ENCODE results near the gene SLC40A1. TPM values are rescaled to one million over a fixed set of nuclear protein-coding genes. Genes with fewer than 3 reads are reported as not detected.
"Not testable (repeated sequence)": the region's sequence is repeated elsewhere in the genome, so short reads cannot be mapped to it uniquely, and the experiment has no call there.

The SLC40A1 gene
- total and polyA plus RNA-seq, 5 experiments from 2014 or later, result 18.2 to 40.3 (median 33.8) TPM

DNA sequence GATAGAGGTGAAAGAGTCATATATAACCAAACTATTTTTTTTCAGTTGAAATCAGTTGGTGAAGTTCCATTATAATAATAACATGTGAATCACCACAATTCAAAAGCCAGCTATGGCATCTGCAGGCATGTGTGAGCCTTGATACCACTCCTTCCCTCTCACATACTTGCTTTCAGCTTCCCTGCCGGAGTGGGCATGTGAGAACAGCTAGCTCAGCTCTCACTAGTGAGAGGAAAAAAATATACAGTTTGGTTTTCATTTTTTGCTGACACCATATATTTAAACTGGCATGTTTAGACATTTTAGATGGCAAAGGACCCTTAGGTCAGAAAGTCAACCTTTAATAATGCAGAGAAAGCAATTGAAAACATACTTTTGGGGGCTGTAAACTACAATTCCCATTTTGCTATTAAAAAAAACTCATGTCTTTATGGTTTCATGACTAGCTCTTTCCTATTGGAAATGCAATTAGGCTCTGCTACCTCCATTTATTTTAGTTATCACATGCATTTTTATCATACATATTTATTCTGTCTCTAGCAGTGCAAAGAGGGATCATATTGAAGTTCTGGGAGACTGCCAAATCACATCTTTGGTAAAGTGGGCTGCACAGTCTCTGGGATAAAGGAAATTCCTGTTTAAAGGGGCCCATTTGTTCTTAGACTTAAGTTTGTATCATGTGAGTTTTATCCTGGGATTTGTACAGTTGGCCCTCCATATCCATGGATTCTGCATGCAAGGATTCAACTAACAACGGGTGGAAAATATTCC lies 33.2 kb upstream of the SLC40A1 start:
- no peak for DNase-seq
- H3K9me3 Mint-ChIP-seq, result no peaks in the 10 kb centered on the region
- POLR2A ChIA-PET, result interaction anchor here (1.1 kb wide), 1 partner anchor 33 kb away, joined by 3 read pairs; the partner anchor contains the start of gene SLC40A1
- peaks cover 0 to 1% (median 0%) of the 10 kb centered on the region in 5 donors for H3K27me3 Mint-ChIP-seq
- no peak overlapping the region for H3K27ac Mint-ChIP-seq
- H3K4me1 Mint-ChIP-seq, result peaks cover 0 to 4% (median 0%) of the 10 kb centered on the region in 4 donors
- no peak overlapping the region for H3K4me3 Mint-ChIP-seq
- ATAC-seq, result no peak
- no peaks in the 10 kb centered on the region for H3K36me3 Mint-ChIP-seq

DNA sequence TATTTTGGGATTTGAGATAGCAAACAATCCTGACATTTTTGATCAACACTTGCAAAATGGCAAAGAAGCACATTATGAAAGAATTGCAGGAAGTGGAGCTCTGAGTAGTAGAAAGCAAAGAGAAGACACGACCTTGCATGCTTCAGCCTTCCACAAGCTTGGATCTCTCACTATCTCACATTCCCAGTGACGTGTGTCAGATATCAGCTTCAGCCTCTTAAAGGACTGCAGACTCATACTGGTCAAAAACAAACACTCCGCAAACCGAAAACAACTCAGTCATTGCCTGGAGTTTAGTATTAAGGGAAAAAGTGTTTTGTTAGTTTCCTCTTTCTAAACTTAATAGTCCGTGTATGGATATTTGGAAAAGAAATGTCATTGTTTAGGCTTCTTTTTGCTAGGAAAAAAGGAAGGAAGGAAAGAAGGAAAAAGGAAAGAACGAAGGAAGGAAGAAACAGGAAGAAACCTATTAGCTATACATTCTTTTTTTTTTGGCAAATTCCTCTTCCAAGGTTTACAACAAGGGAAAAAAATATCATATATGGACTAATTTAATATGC lies 32.6 kb upstream of the SLC40A1 start:
- H3K4me1 Mint-ChIP-seq, result peaks cover 0 to 4% (median 0%) of the 10 kb centered on the region in 4 donors
- H3K9me3 Mint-ChIP-seq, result no peaks in the 10 kb centered on the region
- no peak for ATAC-seq
- peak overlapping the region in 2 of 10 donors; percentile 23 to 26 for H3K4me3 Mint-ChIP-seq
- DNase-seq, result no peak
- no peaks in the 10 kb centered on the region for H3K36me3 Mint-ChIP-seq
- POLR2A ChIA-PET, result interaction anchor here (1.1 kb wide), 1 partner anchor 32 kb away, joined by 3 read pairs; the partner anchor contains the start of gene SLC40A1
- H3K27ac Mint-ChIP-seq, result no peak overlapping the region
- no peaks in the 10 kb centered on the region for H3K27me3 Mint-ChIP-seq

- ATAC-seq (no peak), DNase-seq (no peak)
- Mint-ChIP-seq H3K36me3 (no peaks in the 10 kb centered on the region), H3K9me3 (no peaks in the 10 kb centered on the region), H3K4me3 (no peak overlapping the region), H3K4me1 (peaks cover 0 to 4% (median 0%) of the 10 kb centered on the region in 4 donors), H3K27me3 (no peaks in the 10 kb centered on the region), H3K27ac (no peak overlapping the region)
- POLR2A ChIA-PET, result interaction anchor here (1.1 kb wide), 1 partner anchor 30 kb away, joined by 3 read pairs; the partner anchor contains the start of gene SLC40A1
Measured at GRCh38 chr2:189610700-189611099, 30.1 kb upstream of the SLC40A1 start.

- H3K27me3 Mint-ChIP-seq, result no peaks in the 10 kb centered on the region
- peaks cover 0 to 4% (median 0%) of the 10 kb centered on the region in 4 donors for H3K4me1 Mint-ChIP-seq
- H3K36me3 Mint-ChIP-seq, result no peaks in the 10 kb centered on the region
- POLR2A ChIA-PET, result no interaction called here
- no peak overlapping the region for H3K27ac Mint-ChIP-seq
- ATAC-seq (no peak), DNase-seq (no peak)
- H3K4me3 Mint-ChIP-seq, result no peak overlapping the region
- H3K9me3 Mint-ChIP-seq, result no peaks in the 10 kb centered on the region
Measured at GRCh38 chr2:189609853-189610252, 29.3 kb upstream of the SLC40A1 start.

- Mint-ChIP-seq H3K9me3 (no peaks in the 10 kb centered on the region), H3K4me1 (peaks cover 0 to 4% (median 0%) of the 10 kb centered on the region in 4 donors), H3K27me3 (no peaks in the 10 kb centered on the region), H3K4me3 (no peak overlapping the region), H3K27ac (no peak overlapping the region), H3K36me3 (no peaks in the 10 kb centered on the region)
- DNase-seq, result no peak
- ATAC-seq, result no peak
- POLR2A ChIA-PET, result no interaction called here
Measured at GRCh38 chr2:189609423-189609816, 28.8 kb upstream of the SLC40A1 start.

DNA sequence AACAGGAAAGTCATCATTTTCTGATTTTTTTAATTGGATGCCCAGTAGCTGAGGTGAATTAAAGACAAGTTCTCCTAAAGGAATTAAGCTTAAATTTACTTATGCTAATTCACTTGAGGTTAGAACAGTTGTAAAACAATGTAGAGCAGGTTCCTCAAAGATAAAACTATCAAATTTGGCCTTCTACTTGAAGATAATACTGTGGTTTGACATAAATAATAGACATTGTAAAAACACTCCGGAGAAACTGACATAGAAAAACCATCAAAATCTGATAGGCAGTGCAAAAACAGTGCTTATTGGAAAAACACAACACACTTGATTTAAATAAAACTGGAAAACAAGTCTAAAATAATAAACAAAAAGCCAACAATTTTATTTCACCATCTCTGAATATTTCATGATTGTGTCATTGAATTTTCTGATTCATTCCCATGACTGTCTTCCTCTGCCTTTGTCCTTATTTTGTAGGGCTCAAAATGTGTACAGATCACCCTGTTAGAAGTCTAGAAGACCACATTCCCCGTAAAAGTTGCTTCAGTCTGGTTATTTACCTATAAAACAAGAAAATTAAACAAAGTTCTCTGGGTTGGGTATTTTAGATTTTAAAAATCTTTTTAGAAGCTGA lies 28.3 kb upstream of the SLC40A1 start:
- POLR2A ChIA-PET, result no interaction called here
- no peaks in the 10 kb centered on the region for H3K9me3 Mint-ChIP-seq
- DNase-seq (no peak), ATAC-seq (no peak)
- H3K4me1 Mint-ChIP-seq, result peaks cover 0 to 4% (median 0%) of the 10 kb centered on the region in 4 donors
- no peak overlapping the region for H3K4me3 Mint-ChIP-seq
- H3K36me3 Mint-ChIP-seq, result no peaks in the 10 kb centered on the region
- H3K27ac Mint-ChIP-seq, result no peak overlapping the region
- no peaks in the 10 kb centered on the region for H3K27me3 Mint-ChIP-seq

DNA sequence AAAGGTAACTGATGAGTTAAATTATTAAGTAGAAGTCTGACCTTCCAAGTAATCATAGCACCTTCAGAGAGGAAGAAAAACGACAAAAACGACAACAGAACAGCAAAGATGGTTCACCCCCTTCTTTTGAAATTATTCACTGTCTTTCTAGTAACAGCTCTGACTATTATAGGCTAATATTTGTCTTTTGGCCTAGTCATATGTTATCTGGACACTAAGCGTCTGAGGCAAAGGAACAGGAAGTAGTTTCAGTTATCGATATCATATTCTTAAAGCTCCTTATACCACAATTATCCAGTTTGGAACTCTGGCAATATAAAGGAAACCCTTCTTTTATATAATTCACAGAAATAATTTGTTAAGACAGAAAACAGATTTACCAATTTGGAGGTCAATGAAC lies 27.6 kb upstream of the SLC40A1 start:
- Mint-ChIP-seq H3K4me3 (no peak overlapping the region), H3K4me1 (peaks cover 0 to 3% (median 0%) of the 10 kb centered on the region in 4 donors), H3K27ac (no peak overlapping the region), H3K36me3 (no peaks in the 10 kb centered on the region), H3K27me3 (no peaks in the 10 kb centered on the region), H3K9me3 (no peaks in the 10 kb centered on the region)
- ATAC-seq (no peak), DNase-seq (no peak)
- POLR2A ChIA-PET, result no interaction called here

DNA sequence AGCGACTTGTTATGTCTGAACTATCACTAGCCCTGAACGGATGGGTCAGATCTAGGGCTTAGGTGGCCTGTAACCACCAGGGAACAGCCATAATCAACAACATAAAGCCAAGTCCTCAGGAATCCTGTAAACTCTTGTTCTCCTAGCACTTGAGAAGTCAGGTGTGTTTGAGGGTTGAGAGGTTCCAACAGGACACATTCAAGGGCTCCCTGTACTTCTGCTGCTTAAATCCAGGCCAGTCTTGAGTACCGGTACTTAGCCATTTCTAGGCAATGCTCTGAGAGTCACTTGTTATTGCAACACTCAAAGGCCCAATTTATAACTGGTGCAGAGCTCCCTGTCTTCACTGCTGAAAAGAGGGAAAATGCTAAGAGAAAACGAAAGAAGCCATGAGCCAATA lies 21.6 kb upstream of the SLC40A1 start:
- Mint-ChIP-seq H3K27ac (no peak overlapping the region), H3K27me3 (peaks cover 0 to 2% (median 0%) of the 10 kb centered on the region in 5 donors), H3K4me1 (no peaks in the 10 kb centered on the region), H3K36me3 (no peaks in the 10 kb centered on the region), H3K4me3 (no peak overlapping the region), H3K9me3 (no peaks in the 10 kb centered on the region)
- POLR2A ChIA-PET, result no interaction called here
- ATAC-seq (no peak), DNase-seq (no peak)

- H3K4me3 Mint-ChIP-seq, POLR2A ChIA-PET, H3K27me3 Mint-ChIP-seq, DNase-seq, ATAC-seq, H3K27ac Mint-ChIP-seq, H3K9me3 Mint-ChIP-seq, H3K36me3 Mint-ChIP-seq, H3K4me1 Mint-ChIP-seq: not testable (repeated sequence)
Measured at GRCh38 chr2:189601652-189602051, 21.1 kb upstream of the SLC40A1 start.

DNA sequence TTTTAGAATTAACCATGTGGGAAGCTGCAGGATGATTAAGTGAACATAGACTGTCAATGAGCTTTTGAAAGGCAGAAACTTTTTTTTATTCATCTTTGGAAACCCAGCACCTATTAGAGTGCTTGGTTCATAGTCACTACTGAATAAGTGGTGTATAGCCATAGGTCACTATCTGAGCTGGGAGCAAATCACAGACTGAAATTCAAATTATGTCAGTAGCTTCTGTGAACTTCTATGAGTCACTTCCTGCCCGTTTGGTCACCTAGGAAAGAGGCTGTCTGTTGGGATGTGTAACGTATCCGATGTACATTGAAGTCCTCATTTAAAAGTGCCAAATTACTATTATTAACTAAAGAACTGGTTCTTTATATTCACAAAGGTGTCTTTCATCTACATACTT lies 20.5 kb upstream of the SLC40A1 start:
- POLR2A ChIA-PET, result no interaction called here
- Mint-ChIP-seq H3K36me3 (peaks cover 0 to 2% (median 0%) of the 10 kb centered on the region in 3 donors), H3K4me1 (no peaks in the 10 kb centered on the region)

GRCh38 chr2:189599245-189599644 lies 18.7 kb upstream of the SLC40A1 start:
- POLR2A ChIA-PET, result no interaction called here
- Mint-ChIP-seq H3K27me3 (peaks cover 0 to 3% (median 0%) of the 10 kb centered on the region in 5 donors), H3K4me1 (no peaks in the 10 kb centered on the region), H3K27ac (no peak overlapping the region), H3K4me3 (no peak overlapping the region), H3K9me3 (no peaks in the 10 kb centered on the region), H3K36me3 (peaks cover 0 to 2% (median 0%) of the 10 kb centered on the region in 3 donors)
- ATAC-seq (no peak), DNase-seq (no peak)

More for the DNA sequence above, 20.5 kb upstream of the SLC40A1 start:
- no peak for DNase-seq
- H3K4me3 Mint-ChIP-seq, result no peak overlapping the region
- H3K27me3 Mint-ChIP-seq, result peaks cover 0 to 3% (median 0%) of the 10 kb centered on the region in 5 donors
- no peak for ATAC-seq
- no peaks in the 10 kb centered on the region for H3K9me3 Mint-ChIP-seq
- no peak overlapping the region for H3K27ac Mint-ChIP-seq

- H3K4me1 Mint-ChIP-seq, result peaks cover 16 to 23% (median 22%) of the 10 kb centered on the region in 4 donors
- no peak overlapping the region for H3K4me3 Mint-ChIP-seq
- ATAC-seq (no peak), DNase-seq (no peak)
- no peak overlapping the region for H3K27ac Mint-ChIP-seq
- H3K36me3 Mint-ChIP-seq, result peaks cover 0 to 2% (median 0%) of the 10 kb centered on the region in 3 donors
- H3K27me3 Mint-ChIP-seq, result peaks cover 0 to 3% (median 0%) of the 10 kb centered on the region in 5 donors
- H3K9me3 Mint-ChIP-seq, result no peaks in the 10 kb centered on the region
- POLR2A ChIA-PET, result interaction anchor here (0.9 kb wide), 1 partner anchor 15 kb away, joined by 5 read pairs; the partner anchor contains the start of gene SLC40A1
Measured at GRCh38 chr2:189595417-189595816, 14.8 kb upstream of the SLC40A1 start.

DNA sequence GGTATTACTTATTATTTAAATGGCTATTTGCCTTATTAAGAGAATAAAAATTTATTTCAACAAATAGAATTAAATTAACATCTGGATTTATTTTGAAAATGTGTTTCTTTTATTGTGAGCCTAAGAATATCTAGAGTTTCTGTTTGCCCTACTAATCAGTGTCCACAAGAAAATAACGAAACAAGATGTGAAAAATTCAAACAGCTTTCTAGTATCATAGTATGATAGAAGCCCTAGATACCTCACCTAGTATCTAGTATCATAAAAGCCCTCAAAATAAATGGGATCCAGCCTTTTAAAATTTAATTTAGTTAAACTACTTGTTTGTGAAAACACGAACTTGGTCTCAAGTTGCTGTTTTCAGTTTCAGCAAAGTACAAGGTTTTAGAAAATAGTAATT lies 13.7 kb upstream of the SLC40A1 start:
- peaks cover 0 to 2% (median 0%) of the 10 kb centered on the region in 3 donors for H3K36me3 Mint-ChIP-seq
- POLR2A ChIA-PET, result interaction anchor here (0.6 to 0.9 kb wide), 2 partner anchors 12 to 14 kb away, joined by 3 to 5 read pairs; partner anchors contain the start of gene SLC40A1
- ATAC-seq (no peak), DNase-seq (no peak)
- no peak overlapping the region for H3K27ac Mint-ChIP-seq
- no peak overlapping the region for H3K4me3 Mint-ChIP-seq
- peaks cover 16 to 23% (median 22%) of the 10 kb centered on the region in 4 donors for H3K4me1 Mint-ChIP-seq
- H3K9me3 Mint-ChIP-seq, result no peaks in the 10 kb centered on the region
- peaks cover 0 to 3% (median 0%) of the 10 kb centered on the region in 5 donors for H3K27me3 Mint-ChIP-seq

Data from naive thymus-derived CD8-positive, alpha-beta T cell (primary cell).